K562 (cell line): ENCODE measurements around the gene HOXB7. TPM values are rescaled to one million over a fixed set of nuclear protein-coding genes. Genes with fewer than 3 reads are reported as not detected.

ENCODE experiments used
- ATAC-seq: fragments of 200-7000 bp; cut with Tn5 transposase; 3 replicates; pipeline ENCODE4 v1.9.1; 2020; ENCODE audit warnings: moderate library complexity
- BruUV-seq: library from RNA; stranded (reverse); fragments of 400-500 nt; replicated peaks from 2 replicates; lab custom pipeline; 2021; lab: Mats Ljungman, UMichigan
- CTCF ChIA-PET: fragments of 300-600 bp; formaldehyde crosslinking; extraction: SDS; loops from one replicate; lab custom pipeline; 2021; ENCODE audit warnings: low intra/inter-chr PET ratio; lab: Yijun Ruan, JAX
- POLR2A ChIA-PET: fragments of 300-600, 350-650 bp; sonication (Branson Sonifier 250); formaldehyde crosslinking; extraction: SDS; loops from one replicate; lab custom pipeline; 2021; ENCODE audit warnings: antibody characterized with exemption, inconsistent platforms; lab: Yijun Ruan, JAX
- DNase-seq, 4 experiments: peaks; one replicate each; pipeline versions ENCODE4 v3.0.0 to v3.0.0-alpha.2; 2011 to 2018; ENCODE audit warnings: low spot score in 3 of 4, mixed read lengths in 3 of 4; ENCODE audit errors: extremely low read depth in 1 of 4
- FAIRE-seq: peaks from 2 replicates; lab custom pipeline; 2011; peaks lifted over from hg19 to GRCh38; lab: Jason Lieb, UNC
- H2AFZ ChIP-seq: 2 replicates; pipeline ENCODE4 v1.6.0; 2011; ENCODE audit warnings: low read depth, low read length, control low read depth, inconsistent platforms
- H3K27ac ChIP-seq: fragments of 200-600 bp; 3 replicates; pipeline ENCODE4 v1.8.0; 2011; ENCODE audit warnings: low read depth, mild to moderate bottlenecking, control low read depth, inconsistent platforms, low read length, moderate library complexity, mixed read lengths; ENCODE audit errors: extremely low read depth
- H3K27me3 ChIP-seq, 2 experiments: fragments of 300-600 bp in 1 of 2; 2 replicates in 1 of 2; 3 replicates in 1 of 2; pipeline versions ENCODE4 v1.6.0 to v1.8.0; 2011; ENCODE audit warnings: inconsistent platforms in 2 of 2, low read length in 2 of 2, mild to moderate bottlenecking in 1 of 2, mixed read lengths in 1 of 2, moderate library complexity in 1 of 2; ENCODE audit not compliant: control insufficient read depth in 2 of 2, insufficient read depth in 2 of 2
- H3K36me3 ChIP-seq: fragments of 300-600 bp; 3 replicates; pipeline ENCODE4 v1.8.0; 2011; ENCODE audit warnings: mild to moderate bottlenecking, low read length, inconsistent platforms; ENCODE audit not compliant: control insufficient read depth, insufficient read depth
- H3K4me1 ChIP-seq, 2 experiments: fragments of 200-600 bp in 1 of 2; replicated peaks in 1 of 2; 2 replicates in 1 of 2; 3 replicates in 1 of 2; pipeline versions ENCODE4 v1.5.1 to v1.8.0; 2011; ENCODE audit warnings: inconsistent platforms in 2 of 2, low read length in 2 of 2, mild to moderate bottlenecking in 1 of 2, mixed read lengths in 1 of 2, moderate library complexity in 1 of 2; ENCODE audit not compliant: control insufficient read depth in 2 of 2, insufficient read depth in 2 of 2
- H3K4me2 ChIP-seq: 2 replicates; pipeline ENCODE4 v1.6.1; 2011; ENCODE audit warnings: low read length, control low read depth, inconsistent platforms, mixed read lengths; ENCODE audit not compliant: insufficient read depth
- H3K4me3 ChIP-seq: fragments of 200-600 bp; sonication (generic), shearing (Covaris generic); 2 replicates; pipeline ENCODE4 v1.5.1; 2016; ENCODE audit warnings: control low read depth, inconsistent platforms
- H3K79me2 ChIP-seq: fragments of 200-600 bp; 3 replicates; pipeline ENCODE4 v1.8.0; 2011; ENCODE audit warnings: low read length, inconsistent platforms; ENCODE audit not compliant: control insufficient read depth, insufficient read depth
- H3K9ac ChIP-seq, 2 experiments: 2 replicates each; pipeline versions ENCODE4 v1.6.0 to v1.6.1; 2011; ENCODE audit warnings: low read depth in 2 of 2, low read length in 2 of 2, control low read depth in 1 of 2, inconsistent platforms in 1 of 2, mild to moderate bottlenecking in 1 of 2, mixed read lengths in 1 of 2; ENCODE audit not compliant: insufficient read depth in 1 of 2
- H3K9me1 ChIP-seq: one replicate; pipeline ENCODE4 v1.6.0; 2011; ENCODE audit warnings: inconsistent platforms, mild to moderate bottlenecking, low read length, moderate library complexity; ENCODE audit not compliant: control insufficient read depth, insufficient read depth
- H3K9me3 ChIP-seq: replicated peaks from 2 replicates; pipeline ENCODE4 v1.5.1; 2011; ENCODE audit warnings: low read depth, low read length, inconsistent platforms; ENCODE audit not compliant: control insufficient read depth, insufficient read depth
- H4K20me1 ChIP-seq: replicated peaks from 2 replicates; pipeline ENCODE4 v1.6.1; 2011; ENCODE audit warnings: low read length, inconsistent platforms, mixed read lengths; ENCODE audit not compliant: control insufficient read depth, insufficient read depth
- EGR1 ChIP-seq: fragments of 450-650 bp; conservative IDR thresholded peaks from 2 replicates; pipeline ENCODE4 v1.6.1; 2017; ENCODE audit warnings: mild to moderate bottlenecking
- ETV5 ChIP-seq: sonication (generic); formaldehyde crosslinking; IDR thresholded peaks from 2 replicates; pipeline ENCODE4 v1.4.0; 2020; ENCODE audit warnings: low read depth, mild to moderate bottlenecking, missing genetic modification reagents
- GATAD2B ChIP-seq: fragments of 450-650 bp; IDR thresholded peaks from 2 replicates; pipeline ENCODE4 v1.6.1; 2017; ENCODE audit warnings: mild to moderate bottlenecking, borderline replicate concordance
- HSF4 ChIP-seq: fragments of 250-450 bp; sonication (Bioruptor Pico); IDR thresholded peaks from 2 replicates; pipeline ENCODE4 v2.1.2; 2022; ENCODE audit warnings: mild to moderate bottlenecking, moderate library complexity, borderline replicate concordance
- NBN ChIP-seq: fragments of 450-650 bp; IDR thresholded peaks from 2 replicates; pipeline ENCODE4 v1.6.1; 2016; ENCODE audit warnings: low read depth, mild to moderate bottlenecking
- POLR2G ChIP-seq: fragments of 200-400 bp; formaldehyde crosslinking; IDR thresholded peaks from 2 replicates; pipeline ENCODE4 v1.6.1; 2017; ENCODE audit warnings: low read depth, mild to moderate bottlenecking, antibody characterized with exemption, low read length, moderate library complexity
- PURB ChIP-seq: sonication (generic); formaldehyde crosslinking; IDR thresholded peaks from 2 replicates; pipeline ENCODE4 v1.9.0; 2021; ENCODE audit warnings: low read depth, mild to moderate bottlenecking, missing genetic modification reagents
- RBFOX2 ChIP-seq: fragments of 200-400 bp; formaldehyde crosslinking; IDR thresholded peaks from 2 replicates; pipeline ENCODE4 v1.6.1; 2017; ENCODE audit warnings: low read depth, mild to moderate bottlenecking, low read length, moderate library complexity
- RBM22 ChIP-seq: fragments of 200-400 bp; formaldehyde crosslinking; IDR thresholded peaks from 2 replicates; pipeline ENCODE4 v1.6.1; 2018; ENCODE audit warnings: low read length, low read depth; ENCODE audit not compliant: poor library complexity, severe bottlenecking
- YY1 ChIP-seq, 3 experiments: IDR thresholded peaks; 2 replicates each; pipeline ENCODE4 v1.6.1; 2011; ENCODE audit warnings: low read length in 2 of 3, mild to moderate bottlenecking in 2 of 3, moderate library complexity in 2 of 3, borderline replicate concordance in 1 of 3, control low read depth in 1 of 3, low read depth in 1 of 3; ENCODE audit not compliant: insufficient read depth in 3 of 3, insufficient replicate concordance in 2 of 3, control insufficient read depth in 1 of 3, insufficient read length in 1 of 3; ENCODE audit errors: extremely low read depth in 1 of 3
- ZNF23 ChIP-seq: fragments of 250-450 bp; sonication (Bioruptor Pico); IDR thresholded peaks from 2 replicates; pipeline ENCODE4 v1.4.0; 2020; ENCODE audit warnings: mild to moderate bottlenecking
- ZNF668 ChIP-seq: fragments of 250-450 bp; sonication (Bioruptor Pico); IDR thresholded peaks from 2 replicates; pipeline ENCODE4 v1.8.0; 2022; ENCODE audit warnings: mild to moderate bottlenecking, inconsistent platforms
- WGBS: fragments of 100-300 bp; shearing (Covaris generic); methylation state at CpG from one replicate; pipeline ENCODE4 v1.1.6; 2016; ENCODE audit warnings: low coverage, mixed read lengths; ENCODE audit not compliant: insufficient coverage; ENCODE audit errors: missing lambda C conversion rate; 5-methylcytosine and 5-hydroxymethylcytosine counted together
- in situ Hi-C: fragments of 300-500 bp; cut with MboI; formaldehyde crosslinking; loops from 4 replicates; pipeline ENCODE4 v1.15.0; 2018; ENCODE audit warnings: inconsistent platforms, mixed read lengths
- intact Hi-C: fragments of 100-400 bp; cut with micrococcal nuclease; formaldehyde crosslinking; loops from 2 replicates; pipeline ENCODE4 v1.14.2; 2022
- polyA plus RNA-seq, 8 experiments: library from polyadenylated mRNA; depleted of rRNA in 4 of 8; stranded (reverse) in 5 of 8; unstranded in 3 of 8; fragments of >200 nt; fragmentation: Nextera tagmentation in 2 of 8; fragmentation: Illumina TruSeq in 1 of 8; extraction: Ambion mirVana in 2 of 8; extraction: Trizol in 1 of 8; gene quantifications; 2 replicates each; pipeline versions ENCODE4 v1.2.1 to v1.2.3, GENCODE V29; 2011 to 2014; ENCODE audit warnings: inconsistent platforms in 1 of 8, missing spikeins in 1 of 8
- total RNA-seq, 7 experiments: library from RNA; depleted of rRNA in 6 of 7; stranded (reverse); fragments of >200 nt in 6 of 7; fragmentation: Illumina TruSeq in 2 of 7; extraction: Trizol in 2 of 7; gene quantifications; 2 replicates each; pipeline versions ENCODE4 v1.2.1 to v1.2.3, GENCODE V29; 2011 to 2021; ENCODE audit warnings: low replicate concordance in 1 of 7

HOXB7 gene
- total and polyA plus RNA-seq, 9 of the 15 experiments (the other 6 are each of a cell fraction or from before 2014, with no cell fraction given): 5.5 to 16.7 (median 8.3) TPM

GRCh38 chr17:48617471-48618255 lies 6.8 kb upstream of the HOXB7 start:
- TF ChIP-seq ETV5 (CRISPR knock-in tag) (no peak), ZNF668 (no peak), EGR1 (0 out of 2 replicates have a peak, but pooled peaks have one; percentile 9), ZNF23 (CRISPR knock-in tag) (no peak), POLR2G (peak; percentile 74), GATAD2B (no peak), PURB (CRISPR knock-in tag) (no peak), NBN (no peak), YY1 (IDR thresholded peaks at IDR 0.05; ENCODE audit: borderline replicate concordance in 1 of 3, control insufficient read depth in 1 of 3, extremely low read depth in 1 of 3, insufficient read depth in 3 of 3, insufficient read length in 1 of 3, insufficient replicate concordance in 2 of 3, low read depth in 1 of 3, low read length in 2 of 3) (no peak), RBFOX2 (peak; percentile 47; the same call in 1 of the 2 replicates), RBM22 (peak; percentile 74), HSF4 (CRISPR knock-in tag) (no peak)
- H3K27me3 ChIP-seq: no peaks in the 10 kb centered on the region
- ChIA-PET POLR2A (interaction anchor here (0.5 to 1.9 kb wide), 10 partner anchors 9 to 422 kb away, joined by 3 to 8 read pairs (median 3); partner anchors contain the start of gene HOXB9), CTCF (interaction anchor here (0.6 to 2.2 kb wide), 12 partner anchors 17 to 590 kb away, joined by 3 to 10 read pairs (median 4); partner anchors contain the start of gene HOXB5)
- no peak overlapping the region for H3K27ac ChIP-seq
- peaks cover 37 to 41% of the 10 kb centered on the region in 2 experiments; a peak in 4 of 5 replicates for H3K4me1 ChIP-seq
- 0 out of 2 replicates have a peak overlapping the region, but pooled peaks have one; percentile 76 for H3K4me2 ChIP-seq
- H3K4me3 ChIP-seq: no peak overlapping the region
- H2AFZ ChIP-seq: no peak overlapping the region
- in situ Hi-C loops (no loop called here), intact Hi-C loops (no loop called here)
- peaks cover 36% of the 10 kb centered on the region for H3K36me3 ChIP-seq
- H3K9me3 ChIP-seq: no peaks in the 10 kb centered on the region
- FAIRE-seq (no peak), DNase-seq (no peak), ATAC-seq (no peak)
- no peaks in the 10 kb centered on the region for H3K9me1 ChIP-seq
- H3K9ac ChIP-seq: peak overlapping the region; percentile 2 to 24; a peak in 2 of 4 replicates
- H3K79me2 ChIP-seq: peaks cover 59% of the 10 kb centered on the region
- peaks cover 29% of the 10 kb centered on the region for H4K20me1 ChIP-seq
- WGBS: 90% methylated on average over 25 of the region's 43 CpGs
- BruUV-seq: no TSS peak
